Gastroesophageal sphincter (tissue), 3 donors: ENCODE measurements around the gene KCNMB2.

Experiments
- EP300 ChIP-seq: sonication (generic); formaldehyde crosslinking; IDR thresholded peaks from one replicate; pipeline ENCODE4 v1.6.1; 2017; ENCODE audit warnings: antibody characterized with exemption, mild to moderate bottlenecking
- POLR2A ChIP-seq, 2 donors: fragments of 450-650 bp; IDR thresholded peaks; one replicate each; pipeline ENCODE4 v1.6.1; 2017; ENCODE audit warnings: antibody characterized with exemption in 2 of 2, mild to moderate bottlenecking in 2 of 2, moderate library complexity in 1 of 2
- POLR2AphosphoS5 ChIP-seq: sonication (generic); formaldehyde crosslinking; IDR thresholded peaks from one replicate; pipeline ENCODE4 v1.6.1; 2017; ENCODE audit warnings: antibody characterized with exemption
- TF ChIP-seq, protein P1 (sequence below), 4 experiments: fragments of 200-600 bp in 2 of 4; fragments of 450-650 bp in 2 of 4; sonication (generic) in 1 of 4; IDR thresholded peaks; one replicate each; pipeline ENCODE4 v1.5.1; 2017 to 2019; ENCODE audit warnings: antibody characterized with exemption in 4 of 4, mild to moderate bottlenecking in 2 of 4, moderate library complexity in 2 of 4

- TF ChIP-seq, protein P1, sequence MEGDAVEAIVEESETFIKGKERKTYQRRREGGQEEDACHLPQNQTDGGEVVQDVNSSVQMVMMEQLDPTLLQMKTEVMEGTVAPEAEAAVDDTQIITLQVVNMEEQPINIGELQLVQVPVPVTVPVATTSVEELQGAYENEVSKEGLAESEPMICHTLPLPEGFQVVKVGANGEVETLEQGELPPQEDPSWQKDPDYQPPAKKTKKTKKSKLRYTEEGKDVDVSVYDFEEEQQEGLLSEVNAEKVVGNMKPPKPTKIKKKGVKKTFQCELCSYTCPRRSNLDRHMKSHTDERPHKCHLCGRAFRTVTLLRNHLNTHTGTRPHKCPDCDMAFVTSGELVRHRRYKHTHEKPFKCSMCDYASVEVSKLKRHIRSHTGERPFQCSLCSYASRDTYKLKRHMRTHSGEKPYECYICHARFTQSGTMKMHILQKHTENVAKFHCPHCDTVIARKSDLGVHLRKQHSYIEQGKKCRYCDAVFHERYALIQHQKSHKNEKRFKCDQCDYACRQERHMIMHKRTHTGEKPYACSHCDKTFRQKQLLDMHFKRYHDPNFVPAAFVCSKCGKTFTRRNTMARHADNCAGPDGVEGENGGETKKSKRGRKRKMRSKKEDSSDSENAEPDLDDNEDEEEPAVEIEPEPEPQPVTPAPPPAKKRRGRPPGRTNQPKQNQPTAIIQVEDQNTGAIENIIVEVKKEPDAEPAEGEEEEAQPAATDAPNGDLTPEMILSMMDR (IDR thresholded peaks at IDR 0.05), result no peak
- no peak for TF ChIP-seq POLR2A (IDR thresholded peaks at IDR 0.05)
- no peak for TF ChIP-seq POLR2AphosphoS5
- TF ChIP-seq EP300, result no peak
Measured at GRCh38 chr3:178492491-178492890, 43.7 kb upstream of the KCNMB2 start.
